SU-DHL-6 (cell line): ENCODE data around the gene RBM19.

ENCODE experiments used
- H2AFZ ChIP-seq: fragments of 200-600 bp; sonication (generic); 2 replicates; pipeline ENCODE4 v1.6.1; 2014; ENCODE audit warnings: low read depth, mild to moderate bottlenecking, moderate library complexity, mixed read lengths, antibody characterized with exemption, low read length; ENCODE audit not compliant: severe bottlenecking
- H3F3A ChIP-seq: fragments of 200-600 bp; shearing (Covaris generic); 2 replicates; pipeline ENCODE4 v1.6.0; 2016; ENCODE audit warnings: antibody characterized with exemption, mild to moderate bottlenecking; ENCODE audit not compliant: insufficient read depth
- H3K27ac ChIP-seq: fragments of 200-600 bp; sonication (generic); 2 replicates; pipeline ENCODE4 v1.5.1; 2016; ENCODE audit warnings: low read depth, mild to moderate bottlenecking, low read length, moderate library complexity, mixed read lengths
- H3K27me3 ChIP-seq: fragments of 200-600 bp; sonication (generic), shearing (Covaris generic); 2 replicates; pipeline ENCODE4 v1.6.0; 2014; ENCODE audit warnings: mild to moderate bottlenecking, low read length
- H3K36me3 ChIP-seq: fragments of 200-600 bp; sonication (generic); 2 replicates; pipeline ENCODE4 v1.6.1; 2014; ENCODE audit warnings: mild to moderate bottlenecking, low read length, mixed read lengths
- H3K4me2 ChIP-seq: fragments of 300-600, 200-600 bp; shearing (Covaris generic), sonication (generic); 2 replicates; pipeline ENCODE4 v1.6.0; 2014; ENCODE audit warnings: low read length, low read depth, mild to moderate bottlenecking; ENCODE audit not compliant: poor library complexity, severe bottlenecking
- H3K4me3 ChIP-seq: fragments of 200-600 bp; sonication (generic); 2 replicates; pipeline ENCODE4 v1.5.1; 2014; ENCODE audit warnings: antibody characterized with exemption, low read length, mild to moderate bottlenecking, mixed read lengths; ENCODE audit not compliant: insufficient read depth, poor library complexity, severe bottlenecking
- H3K79me2 ChIP-seq: fragments of 200-600 bp; sonication (generic); 2 replicates; pipeline ENCODE4 v1.6.1; 2014; ENCODE audit warnings: mild to moderate bottlenecking, low read length, moderate library complexity; ENCODE audit not compliant: insufficient read depth
- H3K9ac ChIP-seq: fragments of 200-600 bp; sonication (generic); 2 replicates; pipeline ENCODE4 v1.7.0; 2014; ENCODE audit warnings: mild to moderate bottlenecking, low read length
- H3K9me2 ChIP-seq: fragments of 200-600 bp; sonication (generic); replicated peaks from 2 replicates; pipeline ENCODE4 v1.6.1; 2014; ENCODE audit warnings: low read length; ENCODE audit not compliant: insufficient read depth
- H3K9me3 ChIP-seq: fragments of 200-600 bp; sonication (generic); 2 replicates; pipeline ENCODE4 v1.6.1; 2014; ENCODE audit warnings: low read length, mixed read lengths; ENCODE audit not compliant: insufficient read depth
- H4K20me1 ChIP-seq: fragments of 200-600 bp; sonication (generic); 2 replicates; pipeline ENCODE4 v1.6.1; 2014; ENCODE audit warnings: low read depth, mild to moderate bottlenecking, antibody characterized with exemption, low read length, moderate library complexity, mixed read lengths
- EZH2phosphoT487 ChIP-seq: fragments of 200-600 bp; sonication (generic), shearing (Covaris generic); conservative IDR thresholded peaks from 2 replicates; pipeline ENCODE4 v1.6.1; 2018; ENCODE audit warnings: mild to moderate bottlenecking, antibody characterized with exemption, low read length, moderate library complexity, mixed read lengths
- TF ChIP-seq, protein P1 (sequence below): fragments of 200-600 bp; sonication (generic); IDR thresholded peaks from one replicate; pipeline ENCODE4 v1.5.1; 2017; ENCODE audit warnings: antibody characterized with exemption, mild to moderate bottlenecking, low read length, moderate library complexity; ENCODE audit not compliant: insufficient read depth, poor library complexity, severe bottlenecking

Gene RBM19

DNA sequence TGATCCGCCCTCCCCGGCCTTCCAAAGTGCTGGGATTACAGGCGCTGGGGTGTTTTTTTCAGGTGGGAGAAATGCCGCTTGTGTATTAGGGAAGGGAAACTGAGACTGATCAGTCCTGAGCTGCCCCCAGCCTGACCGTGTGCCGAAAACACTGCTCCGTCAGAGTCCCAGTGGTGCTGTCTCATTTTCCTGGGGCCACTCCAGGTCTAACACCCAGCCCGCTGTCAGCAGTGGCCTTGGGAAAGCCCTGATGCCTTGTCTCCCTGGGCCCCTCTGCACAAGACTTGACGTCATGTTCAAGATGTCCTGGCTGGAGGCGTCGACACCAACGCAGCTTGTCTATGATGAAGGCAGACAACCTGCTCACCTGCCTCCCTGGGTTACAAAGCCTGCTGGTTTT is 165.9 kb downstream of the RBM19 start:
- H3K27ac ChIP-seq: no peak overlapping the region
- no peaks in the 10 kb centered on the region for H3K9me3 ChIP-seq
- no peak overlapping the region for H3K9ac ChIP-seq
- no peak overlapping the region for H3K4me3 ChIP-seq
- no peak overlapping the region for H3K4me2 ChIP-seq
- no peaks in the 10 kb centered on the region for H3F3A ChIP-seq
- no peaks in the 10 kb centered on the region for H3K79me2 ChIP-seq
- no peaks in the 10 kb centered on the region for H3K36me3 ChIP-seq
- H2AFZ ChIP-seq: no peak overlapping the region
- H3K27me3 ChIP-seq: no peaks in the 10 kb centered on the region
- H4K20me1 ChIP-seq: no peaks in the 10 kb centered on the region
- H3K9me2 ChIP-seq: no peaks in the 10 kb centered on the region
- TF ChIP-seq, protein P1, sequence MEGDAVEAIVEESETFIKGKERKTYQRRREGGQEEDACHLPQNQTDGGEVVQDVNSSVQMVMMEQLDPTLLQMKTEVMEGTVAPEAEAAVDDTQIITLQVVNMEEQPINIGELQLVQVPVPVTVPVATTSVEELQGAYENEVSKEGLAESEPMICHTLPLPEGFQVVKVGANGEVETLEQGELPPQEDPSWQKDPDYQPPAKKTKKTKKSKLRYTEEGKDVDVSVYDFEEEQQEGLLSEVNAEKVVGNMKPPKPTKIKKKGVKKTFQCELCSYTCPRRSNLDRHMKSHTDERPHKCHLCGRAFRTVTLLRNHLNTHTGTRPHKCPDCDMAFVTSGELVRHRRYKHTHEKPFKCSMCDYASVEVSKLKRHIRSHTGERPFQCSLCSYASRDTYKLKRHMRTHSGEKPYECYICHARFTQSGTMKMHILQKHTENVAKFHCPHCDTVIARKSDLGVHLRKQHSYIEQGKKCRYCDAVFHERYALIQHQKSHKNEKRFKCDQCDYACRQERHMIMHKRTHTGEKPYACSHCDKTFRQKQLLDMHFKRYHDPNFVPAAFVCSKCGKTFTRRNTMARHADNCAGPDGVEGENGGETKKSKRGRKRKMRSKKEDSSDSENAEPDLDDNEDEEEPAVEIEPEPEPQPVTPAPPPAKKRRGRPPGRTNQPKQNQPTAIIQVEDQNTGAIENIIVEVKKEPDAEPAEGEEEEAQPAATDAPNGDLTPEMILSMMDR: no peak
- TF ChIP-seq EZH2phosphoT487: no peak

DNA sequence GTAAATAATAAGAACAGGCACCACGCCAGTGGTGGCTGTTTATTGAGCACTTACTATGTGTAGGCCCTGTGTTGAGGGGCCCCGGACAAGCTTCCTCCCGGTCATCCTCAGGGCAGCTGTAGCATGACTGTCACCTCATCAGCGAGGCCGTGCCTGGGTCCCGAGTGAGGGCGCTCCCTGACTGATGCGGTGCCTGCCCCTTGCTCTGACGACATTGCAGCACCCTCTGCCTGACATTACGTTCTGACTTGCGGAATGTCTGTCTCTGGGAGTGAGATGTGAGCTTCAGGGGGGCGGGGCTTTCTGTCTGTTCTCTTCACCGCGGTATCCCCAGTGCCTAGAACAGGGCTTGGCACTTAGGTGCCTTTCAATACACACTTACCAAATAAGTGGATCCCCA is 167.6 kb downstream of the RBM19 start:
- Histone ChIP-seq H3K27ac (no peak overlapping the region), H3K4me3 (no peak overlapping the region), H3K27me3 (no peaks in the 10 kb centered on the region), H2AFZ (no peak overlapping the region), H3K4me2 (no peak overlapping the region), H3K79me2 (no peaks in the 10 kb centered on the region), H3K36me3 (no peaks in the 10 kb centered on the region), H3K9ac (no peak overlapping the region), H4K20me1 (no peaks in the 10 kb centered on the region), H3K9me3 (no peaks in the 10 kb centered on the region), H3K9me2 (no peaks in the 10 kb centered on the region), H3F3A (no peaks in the 10 kb centered on the region)
- TF ChIP-seq, protein P1: no peak
- TF ChIP-seq EZH2phosphoT487: no peak

DNA sequence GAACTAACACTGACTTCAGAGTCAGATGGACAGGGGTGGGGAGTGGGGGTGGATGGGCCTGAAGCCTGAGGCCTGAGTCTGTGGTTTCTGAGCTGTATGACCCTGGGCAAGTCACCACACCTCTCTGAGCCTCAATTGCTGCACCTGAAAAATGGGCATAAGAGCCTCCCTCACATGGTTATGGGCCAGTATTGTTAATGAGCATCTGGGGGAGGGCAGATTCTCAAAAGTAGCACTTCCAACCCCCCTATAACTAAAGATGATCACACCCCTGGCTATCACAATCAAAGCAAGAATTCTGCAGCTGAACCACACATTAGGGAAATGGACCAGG is 168.6 kb downstream of the RBM19 start:
- Histone ChIP-seq H3K27me3 (no peaks in the 10 kb centered on the region), H3K4me3 (no peak overlapping the region), H3K4me2 (no peak overlapping the region), H3K36me3 (no peaks in the 10 kb centered on the region), H3K9me2 (no peaks in the 10 kb centered on the region), H3K9ac (no peak overlapping the region), H3F3A (no peaks in the 10 kb centered on the region), H3K79me2 (no peaks in the 10 kb centered on the region), H2AFZ (no peak overlapping the region), H4K20me1 (no peaks in the 10 kb centered on the region), H3K27ac (no peak overlapping the region), H3K9me3 (no peaks in the 10 kb centered on the region)
- TF ChIP-seq, protein P1: no peak
- TF ChIP-seq EZH2phosphoT487: no peak

DNA sequence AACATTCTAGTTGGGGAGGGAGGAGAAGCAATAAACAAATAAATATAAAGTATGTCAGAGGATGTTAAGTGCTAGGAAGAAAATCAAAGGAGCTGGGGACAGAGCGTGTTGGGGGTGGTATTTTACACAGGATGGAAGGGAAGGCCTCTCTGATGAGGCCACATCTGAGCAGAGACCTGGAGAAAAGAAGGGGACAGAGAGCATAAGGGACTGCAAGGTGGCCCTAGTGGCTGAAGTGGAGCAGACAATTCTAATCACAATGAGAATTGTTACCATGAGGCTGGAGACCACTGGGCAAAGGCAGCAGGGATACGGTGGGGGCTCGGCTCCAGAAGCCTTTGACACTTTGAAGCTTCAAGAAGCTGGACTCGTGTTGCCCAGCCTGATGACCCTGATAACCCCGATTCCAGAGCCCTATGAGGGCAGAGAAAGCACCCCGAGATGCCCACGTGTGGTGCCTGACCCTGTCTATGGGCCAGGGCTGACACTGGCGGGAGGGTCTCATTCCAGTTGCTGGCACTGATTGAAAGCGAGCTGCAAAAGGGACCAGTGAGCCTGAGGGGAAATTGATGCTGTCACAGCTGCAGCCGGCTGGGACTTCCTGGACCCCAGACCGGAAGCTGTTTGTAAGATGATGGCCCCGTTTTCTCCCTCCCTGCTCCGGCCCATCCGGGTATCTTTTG is 169.1 kb downstream of the RBM19 start:
- Histone ChIP-seq H3K9me2 (no peaks in the 10 kb centered on the region), H3K4me2 (no peak overlapping the region), H3K9ac (no peak overlapping the region), H3K27me3 (no peaks in the 10 kb centered on the region), H4K20me1 (no peaks in the 10 kb centered on the region), H3K27ac (no peak overlapping the region), H3F3A (no peaks in the 10 kb centered on the region), H3K36me3 (no peaks in the 10 kb centered on the region), H3K9me3 (no peaks in the 10 kb centered on the region), H3K79me2 (no peaks in the 10 kb centered on the region), H2AFZ (no peak overlapping the region), H3K4me3 (no peak overlapping the region)
- TF ChIP-seq EZH2phosphoT487: no peak
- TF ChIP-seq, protein P1: no peak
